Measurements from ENCODE around the gene MMP17.

Gene MMP17

DNA sequence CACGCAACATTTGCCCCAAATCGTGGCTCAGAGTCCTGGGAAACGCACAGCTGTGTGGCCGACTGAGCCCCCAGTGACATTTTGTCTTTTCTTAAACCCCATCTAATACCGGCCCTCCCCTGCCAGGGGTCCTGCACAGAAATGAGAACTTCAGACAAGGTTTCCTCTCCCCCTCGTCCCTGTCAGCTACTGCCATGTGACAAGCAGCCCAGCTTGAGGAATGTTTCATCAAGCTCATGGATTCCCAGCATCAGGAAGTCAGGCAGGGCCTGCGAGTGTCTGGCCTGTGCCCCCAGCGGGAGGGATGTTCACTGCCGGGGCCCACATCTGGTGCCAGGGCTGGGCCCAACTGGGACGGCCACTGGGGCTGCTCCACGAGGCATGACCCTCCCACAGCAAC is 15.9 kb downstream of the MMP17 start:
- H3K9ac ChIP-seq (ENCODE audit: low read length), result no peak overlapping the region
- H3K79me2 ChIP-seq (ENCODE audit: insufficient read depth, low read length), result no peaks in the 10 kb centered on the region
- no peak overlapping the region for H2AFZ ChIP-seq (ENCODE audit: low read length)
- TF ChIP-seq, protein P1, sequence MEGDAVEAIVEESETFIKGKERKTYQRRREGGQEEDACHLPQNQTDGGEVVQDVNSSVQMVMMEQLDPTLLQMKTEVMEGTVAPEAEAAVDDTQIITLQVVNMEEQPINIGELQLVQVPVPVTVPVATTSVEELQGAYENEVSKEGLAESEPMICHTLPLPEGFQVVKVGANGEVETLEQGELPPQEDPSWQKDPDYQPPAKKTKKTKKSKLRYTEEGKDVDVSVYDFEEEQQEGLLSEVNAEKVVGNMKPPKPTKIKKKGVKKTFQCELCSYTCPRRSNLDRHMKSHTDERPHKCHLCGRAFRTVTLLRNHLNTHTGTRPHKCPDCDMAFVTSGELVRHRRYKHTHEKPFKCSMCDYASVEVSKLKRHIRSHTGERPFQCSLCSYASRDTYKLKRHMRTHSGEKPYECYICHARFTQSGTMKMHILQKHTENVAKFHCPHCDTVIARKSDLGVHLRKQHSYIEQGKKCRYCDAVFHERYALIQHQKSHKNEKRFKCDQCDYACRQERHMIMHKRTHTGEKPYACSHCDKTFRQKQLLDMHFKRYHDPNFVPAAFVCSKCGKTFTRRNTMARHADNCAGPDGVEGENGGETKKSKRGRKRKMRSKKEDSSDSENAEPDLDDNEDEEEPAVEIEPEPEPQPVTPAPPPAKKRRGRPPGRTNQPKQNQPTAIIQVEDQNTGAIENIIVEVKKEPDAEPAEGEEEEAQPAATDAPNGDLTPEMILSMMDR (IDR thresholded peaks at IDR 0.05; ENCODE audit: low read length), result no peak
- no peak for TF ChIP-seq EZH2 (IDR thresholded peaks at IDR 0.05; ENCODE audit: borderline replicate concordance, low read length)
- no peak overlapping the region for H3K27ac ChIP-seq (ENCODE audit: low read depth, low read length, poor library complexity, severe bottlenecking)
- H3K4me2 ChIP-seq (ENCODE audit: low read length), result no peak overlapping the region
- no peaks in the 10 kb centered on the region for H3K9me3 ChIP-seq (ENCODE audit: low read length)
- no peak overlapping the region for H3K4me3 ChIP-seq (ENCODE audit: low read depth, low read length, poor library complexity, severe bottlenecking)
- H3K9me2 ChIP-seq (ENCODE audit: low read depth, low read length), result no peaks in the 10 kb centered on the region
- no peaks in the 10 kb centered on the region for H3K27me3 ChIP-seq (ENCODE audit: insufficient read depth, low read length)
- H3K4me1 ChIP-seq (ENCODE audit: insufficient read depth, low read length, severe bottlenecking), result no peaks in the 10 kb centered on the region
- no peaks in the 10 kb centered on the region for H3F3A ChIP-seq (ENCODE audit: insufficient read depth, low read length)
- H3K36me3 ChIP-seq (ENCODE audit: insufficient read depth, low read length), result no peaks in the 10 kb centered on the region
- no peaks in the 10 kb centered on the region for H4K20me1 ChIP-seq (ENCODE audit: insufficient read depth, low read length)

- no peak overlapping the region for H3K4me3 ChIP-seq (ENCODE audit: low read depth, low read length, poor library complexity, severe bottlenecking)
- no peaks in the 10 kb centered on the region for H3F3A ChIP-seq (ENCODE audit: insufficient read depth, low read length)
- H3K4me2 ChIP-seq (ENCODE audit: low read length), result no peak overlapping the region
- H3K9ac ChIP-seq (ENCODE audit: low read length), result no peak overlapping the region
- H3K4me1 ChIP-seq (ENCODE audit: insufficient read depth, low read length, severe bottlenecking), result no peaks in the 10 kb centered on the region
- H3K36me3 ChIP-seq (ENCODE audit: insufficient read depth, low read length), result no peaks in the 10 kb centered on the region
- H3K27ac ChIP-seq (ENCODE audit: low read depth, low read length, poor library complexity, severe bottlenecking), result no peak overlapping the region
- TF ChIP-seq, protein P1 (IDR thresholded peaks at IDR 0.05; ENCODE audit: low read length), result no peak
- no peak for TF ChIP-seq EZH2 (IDR thresholded peaks at IDR 0.05; ENCODE audit: borderline replicate concordance, low read length)
- H4K20me1 ChIP-seq (ENCODE audit: insufficient read depth, low read length), result no peaks in the 10 kb centered on the region
- H2AFZ ChIP-seq (ENCODE audit: low read length), result no peak overlapping the region
- H3K27me3 ChIP-seq (ENCODE audit: insufficient read depth, low read length), result no peaks in the 10 kb centered on the region
- H3K9me2 ChIP-seq (ENCODE audit: low read depth, low read length), result no peaks in the 10 kb centered on the region
- no peaks in the 10 kb centered on the region for H3K9me3 ChIP-seq (ENCODE audit: low read length)
- no peaks in the 10 kb centered on the region for H3K79me2 ChIP-seq (ENCODE audit: insufficient read depth, low read length)
Observed at GRCh38 chr12:131844656-131845055, 16.5 kb downstream of the MMP17 start.

DNA sequence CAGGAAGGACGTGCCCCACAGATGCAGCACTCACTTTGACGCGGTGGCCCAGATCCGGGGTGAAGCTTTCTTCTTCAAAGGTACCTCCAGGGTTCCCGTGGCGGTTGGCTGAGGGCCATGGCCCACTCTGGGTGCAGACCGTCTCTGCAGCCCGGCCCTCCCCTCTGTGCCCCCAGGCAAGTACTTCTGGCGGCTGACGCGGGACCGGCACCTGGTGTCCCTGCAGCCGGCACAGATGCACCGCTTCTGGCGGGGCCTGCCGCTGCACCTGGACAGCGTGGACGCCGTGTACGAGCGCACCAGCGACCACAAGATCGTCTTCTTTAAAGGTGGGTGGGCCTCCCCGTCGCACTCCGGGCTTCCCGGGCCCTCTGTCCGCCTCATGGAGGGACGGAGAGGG is 16.9 kb downstream of the MMP17 start:
- Histone ChIP-seq H3K9me2 (ENCODE audit: low read depth, low read length) (no peaks in the 10 kb centered on the region), H3K36me3 (ENCODE audit: insufficient read depth, low read length) (no peaks in the 10 kb centered on the region), H3K27ac (ENCODE audit: low read depth, low read length, poor library complexity, severe bottlenecking) (no peak overlapping the region), H3K4me2 (ENCODE audit: low read length) (no peak overlapping the region), H3K4me1 (ENCODE audit: insufficient read depth, low read length, severe bottlenecking) (no peaks in the 10 kb centered on the region), H3K9ac (ENCODE audit: low read length) (no peak overlapping the region), H4K20me1 (ENCODE audit: insufficient read depth, low read length) (no peaks in the 10 kb centered on the region), H3K9me3 (ENCODE audit: low read length) (no peaks in the 10 kb centered on the region), H3K4me3 (ENCODE audit: low read depth, low read length, poor library complexity, severe bottlenecking) (no peak overlapping the region), H3K79me2 (ENCODE audit: insufficient read depth, low read length) (no peaks in the 10 kb centered on the region), H2AFZ (ENCODE audit: low read length) (no peak overlapping the region), H3F3A (ENCODE audit: insufficient read depth, low read length) (no peaks in the 10 kb centered on the region), H3K27me3 (ENCODE audit: insufficient read depth, low read length) (no peaks in the 10 kb centered on the region)
- no peak for TF ChIP-seq EZH2 (IDR thresholded peaks at IDR 0.05; ENCODE audit: borderline replicate concordance, low read length)
- TF ChIP-seq, protein P1 (IDR thresholded peaks at IDR 0.05; ENCODE audit: low read length), result no peak

All from OCI-LY1 (cell line).